ENCODE results near the gene DPM3. TPM values are rescaled to one million over a fixed set of nuclear protein-coding genes. Genes with fewer than 3 reads are reported as not detected.
A peak's percentile ranks its signal among the peaks of the same experiment; 100 is the strongest.

Gene DPM3
- total RNA-seq, 2 experiments from 2014 or later, result 53.2 to 57.7 TPM

DNA sequence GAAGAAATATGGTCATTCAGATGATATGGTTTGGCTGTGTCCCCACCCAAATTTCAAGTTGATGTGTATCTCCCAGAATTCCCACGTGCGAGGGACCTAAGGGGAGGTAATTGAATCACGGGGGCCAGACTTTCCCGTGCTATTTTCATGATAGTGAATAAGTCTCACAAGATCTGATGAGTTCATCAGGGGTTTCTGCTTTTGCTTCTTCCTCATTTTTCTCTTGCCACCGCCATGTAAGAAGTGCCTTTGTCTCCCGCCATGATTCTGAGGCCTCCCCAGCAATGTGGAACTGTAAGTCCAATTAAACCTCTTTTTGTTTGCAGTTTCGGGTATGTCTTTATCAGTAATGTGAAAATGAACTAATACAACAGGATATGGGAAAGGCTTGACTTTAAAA lies 1.4 kb upstream of the DPM3 start:
- ATAC-seq (no peak), DNase-seq (no peak)
- Mint-ChIP-seq H3K4me3 (no peak overlapping the region), H3K27me3 (ENCODE audit: low read depth) (peaks cover 8% of the 10 kb centered on the region), H3K4me1 (ENCODE audit: low read depth) (peaks cover 32% of the 10 kb centered on the region), H3K9me3 (ENCODE audit: insufficient read depth) (no peaks in the 10 kb centered on the region), H3K36me3 (ENCODE audit: low read depth) (peaks cover 24% of the 10 kb centered on the region), H3K27ac (no peak overlapping the region)
- ChIA-PET POLR2A (no interaction called here), CTCF (interaction anchor here (2.0 kb wide), 1 partner anchor 31 kb away, joined by 10 read pairs; the partner anchor contains the start of gene KRTCAP2)

DNA sequence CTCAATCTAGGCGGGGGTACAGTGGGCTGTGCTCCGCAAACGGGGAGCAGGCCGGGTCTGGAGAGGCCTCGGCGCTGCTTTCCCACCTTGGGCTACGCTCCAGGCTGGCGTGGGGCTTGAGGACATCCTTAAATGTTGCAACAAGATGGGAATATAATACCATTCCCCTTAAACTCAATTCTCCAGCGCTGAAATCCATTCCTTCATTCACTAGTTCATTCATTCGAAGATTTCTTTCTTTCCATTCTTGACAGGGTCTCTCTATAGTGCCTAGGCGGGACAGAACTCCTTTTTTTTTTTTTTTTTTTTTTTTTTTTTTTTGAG lies 261 bp upstream of the DPM3 start:
- H3K27me3 Mint-ChIP-seq (ENCODE audit: low read depth), result peaks cover 4% of the 10 kb centered on the region
- H3K4me1 Mint-ChIP-seq (ENCODE audit: low read depth), result peaks cover 37% of the 10 kb centered on the region
- H3K27ac Mint-ChIP-seq, result peak overlapping the region; percentile 93
- ChIA-PET POLR2A (no interaction called here), CTCF (interaction anchor here (0.6 to 1.1 kb wide), 5 partner anchors 27 to 56 kb away, joined by 3 to 6 read pairs (median 3); partner anchors contain the start of gene KRTCAP2)
- H3K9me3 Mint-ChIP-seq (ENCODE audit: insufficient read depth), result no peaks in the 10 kb centered on the region
- H3K36me3 Mint-ChIP-seq (ENCODE audit: low read depth), result peaks cover 24% of the 10 kb centered on the region
- H3K4me3 Mint-ChIP-seq, result peak overlapping the region; percentile 98
- no peak for DNase-seq
- no peak for ATAC-seq

DNA sequence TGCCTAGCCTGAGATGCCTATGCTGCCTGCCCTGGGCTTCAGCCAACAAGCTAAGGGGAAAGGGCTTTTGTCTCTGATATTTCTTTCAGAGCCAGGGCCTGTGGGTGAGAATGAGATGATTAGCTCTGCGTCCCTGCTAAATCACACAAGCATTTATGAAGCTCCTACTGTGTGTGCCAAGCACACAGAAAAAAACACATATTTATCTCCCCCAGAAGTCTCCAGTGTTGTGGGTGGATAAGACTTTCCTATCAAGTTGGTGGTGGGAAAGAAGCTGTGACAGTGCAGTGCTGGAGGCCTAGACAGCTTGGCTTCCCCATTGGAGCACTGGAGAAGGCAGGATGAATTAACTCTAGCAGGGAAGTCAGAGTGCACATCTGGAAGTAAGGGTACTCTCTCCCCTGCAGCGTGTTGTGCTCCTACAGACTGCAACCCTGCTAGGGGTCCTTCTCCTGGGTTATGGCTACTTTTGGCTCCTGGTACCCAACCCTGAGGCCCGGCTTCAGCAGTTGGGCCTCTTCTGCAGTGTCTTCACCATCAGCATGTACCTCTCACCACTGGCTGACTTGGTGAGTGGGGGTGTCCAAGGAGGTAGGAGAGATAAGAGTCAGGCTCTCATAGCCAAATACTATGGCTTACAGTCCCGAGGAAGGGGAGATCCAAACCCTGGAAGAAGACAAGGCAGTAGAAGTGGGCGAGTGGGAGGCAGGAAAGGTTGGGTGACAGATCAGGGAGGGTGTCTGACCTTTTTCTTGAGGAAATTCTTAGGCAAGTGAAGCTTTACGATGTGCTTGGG lies 3.0 kb downstream of the DPM3 start:
- no peak for ATAC-seq
- Mint-ChIP-seq H3K36me3 (ENCODE audit: low read depth) (peaks cover 24% of the 10 kb centered on the region), H3K4me1 (ENCODE audit: low read depth) (peaks cover 49% of the 10 kb centered on the region), H3K9me3 (ENCODE audit: insufficient read depth) (no peaks in the 10 kb centered on the region), H3K4me3 (peak overlapping the region; percentile 98), H3K27me3 (ENCODE audit: low read depth) (no peaks in the 10 kb centered on the region), H3K27ac (peak overlapping the region; percentile 99)
- ChIA-PET CTCF (interaction anchor here (0.9 to 5.7 kb wide), 9 partner anchors 9 to 72 kb away, joined by 3 to 41 read pairs (median 5); partner anchors contain the start of gene KRTCAP2), POLR2A (interaction anchor here (0.8 to 1.0 kb wide), 3 partner anchors 21 to 56 kb away, joined by 3 to 4 read pairs (median 3); partner anchors contain the start of gene KRTCAP2)
- DNase-seq, result no peak

DNA sequence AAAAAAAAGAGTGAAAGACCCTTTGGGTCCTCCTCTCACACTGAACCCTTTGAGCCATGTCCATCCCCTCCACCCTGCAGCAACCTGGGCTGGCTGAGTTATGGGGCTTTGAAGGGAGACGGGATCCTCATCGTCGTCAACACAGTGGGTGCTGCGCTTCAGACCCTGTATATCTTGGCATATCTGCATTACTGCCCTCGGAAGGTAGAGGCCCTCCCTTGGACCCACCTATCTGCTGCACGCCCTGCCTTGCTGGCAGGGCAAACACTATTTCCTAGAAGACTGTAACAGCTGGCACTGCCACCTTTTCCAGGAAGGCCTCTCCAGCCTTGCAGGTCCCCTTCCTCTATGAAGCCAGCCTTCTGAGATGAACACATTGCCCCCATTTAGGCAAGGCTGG lies 3.6 kb downstream of the DPM3 start:
- no peaks in the 10 kb centered on the region for H3K9me3 Mint-ChIP-seq (ENCODE audit: insufficient read depth)
- peak overlapping the region; percentile 98 for H3K4me3 Mint-ChIP-seq
- peaks cover 24% of the 10 kb centered on the region for H3K36me3 Mint-ChIP-seq (ENCODE audit: low read depth)
- no peaks in the 10 kb centered on the region for H3K27me3 Mint-ChIP-seq (ENCODE audit: low read depth)
- ChIA-PET POLR2A (interaction anchor here (0.8 to 1.0 kb wide), 3 partner anchors 20 to 36 kb away, joined by 3 to 5 read pairs (median 3); partner anchors contain the start of genes KRTCAP2 and TRIM46), CTCF (interaction anchor here (0.9 to 5.7 kb wide), 9 partner anchors 10 to 72 kb away, joined by 3 to 41 read pairs (median 5); partner anchors contain the start of gene KRTCAP2)
- H3K27ac Mint-ChIP-seq, result peak overlapping the region; percentile 99
- H3K4me1 Mint-ChIP-seq (ENCODE audit: low read depth), result peaks cover 49% of the 10 kb centered on the region
- DNase-seq (peak; percentile 44), ATAC-seq (peak; percentile 5)

DNA sequence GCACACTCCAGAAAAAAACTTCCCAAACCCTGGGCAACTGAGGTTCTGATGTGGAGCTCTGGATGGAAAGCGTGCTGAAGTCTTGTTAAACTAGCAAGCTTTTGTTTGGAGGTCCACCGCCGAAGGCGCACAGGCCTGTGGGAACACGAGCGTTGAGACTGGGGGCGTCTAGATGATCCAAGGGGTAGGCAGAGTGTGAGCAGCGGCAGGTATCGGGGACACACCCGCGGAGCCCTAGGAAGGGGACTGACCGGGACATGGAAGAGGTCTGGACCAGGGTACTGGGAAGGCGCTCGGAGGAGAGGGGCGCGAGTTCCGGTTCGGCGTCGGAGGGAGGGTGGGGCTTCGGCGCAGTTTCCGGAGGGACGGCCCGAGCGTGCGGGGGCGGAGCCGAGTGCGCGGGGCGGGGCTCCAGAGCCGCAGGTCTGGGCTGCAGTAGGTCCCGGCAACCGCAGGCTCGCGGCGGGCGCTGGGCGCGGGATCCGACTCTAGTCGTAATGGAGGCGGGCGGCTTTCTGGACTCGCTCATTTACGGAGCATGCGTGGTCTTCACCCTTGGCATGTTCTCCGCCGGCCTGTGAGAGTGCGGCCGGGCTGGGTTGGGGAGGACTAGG lies 4.8 kb downstream of the DPM3 start, which contains the start of gene SLC50A1:
SLC50A1 (plus strand) TSS at position 438 of the 614 bp plus-strand sequence; CDS start at position 498, 60 bp downstream.
- H3K4me1 Mint-ChIP-seq (ENCODE audit: low read depth), result peaks cover 47% of the 10 kb centered on the region
- H3K4me3 Mint-ChIP-seq, result peak within 1 kb of the TSS; percentile 98
- no peaks in the 10 kb centered on the region for H3K27me3 Mint-ChIP-seq (ENCODE audit: low read depth)
- DNase-seq (peak; percentile 95), ATAC-seq (peak; percentile 84)
- POLR2A ChIA-PET, result interaction anchor here (0.5 to 1.4 kb wide), 9 partner anchors 10 to 364 kb away, joined by 3 to 9 read pairs (median 3); partner anchors contain the start of gene CKS1B
- H3K9me3 Mint-ChIP-seq (ENCODE audit: insufficient read depth), result no peaks in the 10 kb centered on the region
- peaks cover 24% of the 10 kb centered on the region for H3K36me3 Mint-ChIP-seq (ENCODE audit: low read depth)
- CTCF ChIA-PET, result interaction anchor here (1.0 to 5.7 kb wide), 7 partner anchors 32 to 117 kb away, joined by 3 to 41 read pairs (median 17); partner anchors contain the start of gene KRTCAP2
- peak within 1 kb of the TSS; percentile 99 for H3K27ac Mint-ChIP-seq

DNA sequence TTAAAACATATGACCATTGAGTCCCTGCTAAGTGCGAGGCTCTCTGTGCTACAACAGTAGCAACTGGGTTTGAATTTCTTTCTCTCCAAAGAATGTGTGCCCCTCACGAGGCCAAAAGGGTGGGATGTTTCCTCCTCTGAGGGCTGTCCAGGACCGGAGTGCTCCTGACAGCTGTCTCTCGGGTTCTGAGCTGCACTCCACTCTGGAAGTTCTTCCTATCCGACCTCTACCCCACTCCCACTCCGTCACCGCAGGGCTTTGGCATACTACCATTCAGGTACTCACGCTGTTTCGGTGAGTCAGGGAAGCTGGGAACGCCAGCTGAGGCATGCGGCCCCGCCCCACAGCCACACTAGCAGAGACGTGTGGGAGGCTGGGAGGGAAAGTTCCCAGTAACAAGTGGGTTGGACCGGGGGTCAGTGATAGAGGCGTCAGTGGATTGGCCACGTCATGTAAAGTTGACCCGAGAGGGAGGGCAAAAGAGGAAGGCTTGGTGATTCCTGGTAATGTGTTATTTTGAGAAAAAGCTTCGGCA lies 5.4 kb downstream of the DPM3 start:
- peak overlapping the region; percentile 98 for H3K4me3 Mint-ChIP-seq
- H3K36me3 Mint-ChIP-seq (ENCODE audit: low read depth), result peaks cover 22% of the 10 kb centered on the region
- H3K9me3 Mint-ChIP-seq (ENCODE audit: insufficient read depth), result no peaks in the 10 kb centered on the region
- POLR2A ChIA-PET, result interaction anchor here (0.5 to 1.4 kb wide), 9 partner anchors 9 to 365 kb away, joined by 3 to 9 read pairs (median 3); partner anchors contain the start of gene CKS1B
- H3K27me3 Mint-ChIP-seq (ENCODE audit: low read depth), result no peaks in the 10 kb centered on the region
- ATAC-seq (no peak), DNase-seq (peak; percentile 36)
- H3K4me1 Mint-ChIP-seq (ENCODE audit: low read depth), result peaks cover 43% of the 10 kb centered on the region
- CTCF ChIA-PET, result interaction anchor here (1.0 to 5.7 kb wide), 7 partner anchors 32 to 117 kb away, joined by 3 to 41 read pairs (median 17); partner anchors contain the start of gene KRTCAP2
- peak overlapping the region; percentile 99 for H3K27ac Mint-ChIP-seq

DNA sequence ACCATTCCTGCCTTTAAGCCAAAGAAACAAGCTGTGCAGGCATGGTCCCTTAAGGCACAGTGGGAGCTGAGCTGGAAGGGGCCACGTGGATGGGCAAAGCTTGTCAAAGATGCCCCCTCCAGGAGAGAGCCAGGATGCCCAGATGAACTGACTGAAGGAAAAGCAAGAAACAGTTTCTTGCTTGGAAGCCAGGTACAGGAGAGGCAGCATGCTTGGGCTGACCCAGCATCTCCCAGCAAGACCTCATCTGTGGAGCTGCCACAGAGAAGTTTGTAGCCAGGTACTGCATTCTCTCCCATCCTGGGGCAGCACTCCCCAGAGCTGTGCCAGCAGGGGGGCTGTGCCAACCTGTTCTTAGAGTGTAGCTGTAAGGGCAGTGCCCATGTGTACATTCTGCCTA lies 6.0 kb downstream of the DPM3 start:
- Mint-ChIP-seq H3K4me1 (ENCODE audit: low read depth) (peaks cover 43% of the 10 kb centered on the region), H3K27ac (no peak overlapping the region), H3K27me3 (ENCODE audit: low read depth) (peaks cover 3% of the 10 kb centered on the region), H3K4me3 (peak overlapping the region; percentile 98), H3K36me3 (ENCODE audit: low read depth) (peaks cover 17% of the 10 kb centered on the region), H3K9me3 (ENCODE audit: insufficient read depth) (no peaks in the 10 kb centered on the region)
- no peak for DNase-seq
- ATAC-seq, result no peak
- POLR2A ChIA-PET, result interaction anchor here (1.0 to 1.1 kb wide), 2 partner anchors 9 to 30 kb away, joined by 3 read pairs; no protein-coding TSS in a partner anchor
- CTCF ChIA-PET, result interaction anchor here (1.4 to 5.7 kb wide), 6 partner anchors 33 to 116 kb away, joined by 3 to 41 read pairs (median 18); partner anchors contain the start of gene KRTCAP2

DNA sequence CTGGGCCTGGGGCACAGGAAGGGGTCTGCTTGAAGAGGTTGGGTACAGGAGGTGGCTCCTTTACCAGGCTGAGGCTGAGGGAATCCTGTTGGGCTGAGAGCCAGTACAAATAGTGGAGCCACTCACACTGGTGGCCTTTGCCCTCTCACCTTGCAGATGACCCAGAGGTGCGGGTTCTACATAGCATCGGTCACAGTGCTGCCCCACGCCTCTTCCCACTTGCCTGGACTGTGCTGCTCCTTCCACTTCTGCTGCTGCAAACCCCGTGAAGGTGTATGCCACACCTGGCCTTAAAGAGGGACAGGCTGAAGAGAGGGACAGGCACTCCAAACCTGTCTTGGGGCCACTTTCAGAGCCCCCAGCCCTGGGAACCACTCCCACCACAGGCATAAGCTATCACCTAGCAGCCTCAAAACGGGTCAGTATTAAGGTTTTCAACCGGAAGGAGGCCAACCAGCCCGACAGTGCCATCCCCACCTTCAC lies 6.5 kb downstream of the DPM3 start:
- DNase-seq (no peak), ATAC-seq (no peak)
- H3K4me3 Mint-ChIP-seq, result no peak overlapping the region
- peaks cover 45% of the 10 kb centered on the region for H3K4me1 Mint-ChIP-seq (ENCODE audit: low read depth)
- H3K27me3 Mint-ChIP-seq (ENCODE audit: low read depth), result peaks cover 5% of the 10 kb centered on the region
- CTCF ChIA-PET, result interaction anchor here (2.3 to 5.7 kb wide), 4 partner anchors 33 to 48 kb away, joined by 9 to 41 read pairs (median 27); partner anchors contain the start of gene KRTCAP2
- no peaks in the 10 kb centered on the region for H3K9me3 Mint-ChIP-seq (ENCODE audit: insufficient read depth)
- H3K27ac Mint-ChIP-seq, result no peak overlapping the region
- POLR2A ChIA-PET, result interaction anchor here (1.1 kb wide), 1 partner anchor 45 kb away, joined by 3 read pairs; no protein-coding TSS in a partner anchor
- H3K36me3 Mint-ChIP-seq (ENCODE audit: low read depth), result peaks cover 15% of the 10 kb centered on the region

DNA sequence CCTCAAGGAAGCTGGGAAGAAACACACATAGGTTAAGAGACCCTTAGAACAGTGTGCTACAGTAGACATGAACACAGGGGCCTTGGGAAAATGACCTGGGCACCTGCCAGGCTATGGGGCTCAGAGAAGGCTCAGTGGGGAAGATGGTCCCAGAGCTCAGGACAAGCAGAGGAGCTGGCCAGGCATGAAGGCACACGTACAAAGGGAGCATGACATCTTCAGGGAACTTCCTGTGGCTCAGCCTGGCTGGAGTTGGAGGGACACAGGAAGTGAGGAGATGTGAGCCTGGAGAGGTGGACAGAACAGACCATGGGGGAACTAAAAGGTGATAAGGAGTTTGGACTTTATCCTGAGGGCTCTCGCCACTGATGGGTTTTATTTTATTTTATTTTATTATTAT lies 8.5 kb downstream of the DPM3 start:
- no peaks in the 10 kb centered on the region for H3K9me3 Mint-ChIP-seq (ENCODE audit: insufficient read depth)
- DNase-seq (no peak), ATAC-seq (no peak)
- peaks cover 45% of the 10 kb centered on the region for H3K4me1 Mint-ChIP-seq (ENCODE audit: low read depth)
- H3K27ac Mint-ChIP-seq, result peak overlapping the region; percentile 23
- H3K27me3 Mint-ChIP-seq (ENCODE audit: low read depth), result peaks cover 24% of the 10 kb centered on the region
- no peak overlapping the region for H3K4me3 Mint-ChIP-seq
- no peaks in the 10 kb centered on the region for H3K36me3 Mint-ChIP-seq (ENCODE audit: low read depth)
- ChIA-PET POLR2A (no interaction called here), CTCF (interaction anchor here (1.1 to 1.6 kb wide), 2 partner anchors 40 to 47 kb away, joined by 3 to 6 read pairs; no protein-coding TSS in a partner anchor)

DNA sequence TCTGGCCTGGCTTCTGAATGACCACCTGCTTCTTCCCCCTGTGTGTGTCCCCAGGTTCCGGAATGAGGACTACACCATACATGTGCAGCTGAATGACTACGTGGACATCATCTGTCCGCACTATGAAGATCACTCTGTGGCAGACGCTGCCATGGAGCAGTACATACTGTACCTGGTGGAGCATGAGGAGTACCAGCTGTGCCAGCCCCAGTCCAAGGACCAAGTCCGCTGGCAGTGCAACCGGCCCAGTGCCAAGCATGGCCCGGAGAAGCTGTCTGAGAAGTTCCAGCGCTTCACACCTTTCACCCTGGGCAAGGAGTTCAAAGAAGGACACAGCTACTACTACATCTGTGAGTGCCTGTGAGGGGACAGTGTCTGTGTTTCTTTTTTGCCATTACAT lies 9.0 kb downstream of the DPM3 start:
- H3K27me3 Mint-ChIP-seq (ENCODE audit: low read depth), result peaks cover 28% of the 10 kb centered on the region
- ChIA-PET POLR2A (no interaction called here), CTCF (interaction anchor here (0.9 to 3.2 kb wide), 5 partner anchors 37 to 80 kb away, joined by 3 to 13 read pairs (median 6); partner anchors contain the start of genes ADAM15 and KRTCAP2)
- no peaks in the 10 kb centered on the region for H3K36me3 Mint-ChIP-seq (ENCODE audit: low read depth)
- H3K4me1 Mint-ChIP-seq (ENCODE audit: low read depth), result peaks cover 45% of the 10 kb centered on the region
- no peak for DNase-seq
- no peak overlapping the region for H3K4me3 Mint-ChIP-seq
- no peaks in the 10 kb centered on the region for H3K9me3 Mint-ChIP-seq (ENCODE audit: insufficient read depth)
- H3K27ac Mint-ChIP-seq, result no peak overlapping the region
- ATAC-seq, result no peak

Measured in activated CD8-positive, alpha-beta T cell treated with anti-CD3 and anti-CD28 coated beads, Interleukin-2, amount 10 ng/mL, durations not matched to agents 7 days and 5 days (primary cell).